Activated CD4-positive, alpha-beta T cell treated with anti-CD3 and anti-CD28 coated beads, Interleukin-2, Interleukin-6, amounts not matched to agents 100 ng/mL and 50 ng/mL, durations not matched to agents 16 hours and 8 hours (primary cell): ENCODE measurements around the gene ABLIM3.

Source experiments
- DNase-seq: peaks from one replicate; pipeline ENCODE4 v3.0.0-alpha.2; 2020

ABLIM3 gene

GRCh38 chr5:149221326-149221725 is 80.0 kb downstream of the ABLIM3 start:
- DNase-seq: no peak

DNA sequence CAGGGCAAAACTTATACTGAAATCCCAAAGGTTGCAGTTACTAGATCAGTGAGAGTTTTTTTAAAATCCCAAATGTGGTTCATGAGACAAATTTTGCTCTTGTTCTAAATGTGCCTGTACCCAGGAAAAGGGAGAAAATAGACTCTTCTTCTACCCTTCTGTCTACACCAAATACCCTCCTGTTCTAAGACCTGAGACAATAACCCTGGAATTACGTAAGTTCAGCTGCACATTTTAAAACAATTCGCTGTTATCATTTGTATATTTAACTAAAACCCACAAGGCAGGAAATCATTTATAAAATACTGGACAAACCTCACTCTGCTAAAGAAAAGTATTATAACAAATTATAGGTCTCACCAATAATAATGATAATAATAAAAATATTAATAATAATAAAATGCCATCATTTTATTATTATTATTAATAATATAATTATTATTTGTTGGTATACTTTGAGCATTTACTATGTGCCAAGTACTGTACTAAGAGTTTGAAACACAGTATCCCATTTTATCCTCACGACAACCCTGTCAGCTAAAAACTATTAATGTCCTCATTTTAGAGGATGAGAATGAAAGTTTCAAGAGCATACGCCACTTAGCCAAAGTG is 80.5 kb downstream of the ABLIM3 start:
- no peak for DNase-seq

DNA sequence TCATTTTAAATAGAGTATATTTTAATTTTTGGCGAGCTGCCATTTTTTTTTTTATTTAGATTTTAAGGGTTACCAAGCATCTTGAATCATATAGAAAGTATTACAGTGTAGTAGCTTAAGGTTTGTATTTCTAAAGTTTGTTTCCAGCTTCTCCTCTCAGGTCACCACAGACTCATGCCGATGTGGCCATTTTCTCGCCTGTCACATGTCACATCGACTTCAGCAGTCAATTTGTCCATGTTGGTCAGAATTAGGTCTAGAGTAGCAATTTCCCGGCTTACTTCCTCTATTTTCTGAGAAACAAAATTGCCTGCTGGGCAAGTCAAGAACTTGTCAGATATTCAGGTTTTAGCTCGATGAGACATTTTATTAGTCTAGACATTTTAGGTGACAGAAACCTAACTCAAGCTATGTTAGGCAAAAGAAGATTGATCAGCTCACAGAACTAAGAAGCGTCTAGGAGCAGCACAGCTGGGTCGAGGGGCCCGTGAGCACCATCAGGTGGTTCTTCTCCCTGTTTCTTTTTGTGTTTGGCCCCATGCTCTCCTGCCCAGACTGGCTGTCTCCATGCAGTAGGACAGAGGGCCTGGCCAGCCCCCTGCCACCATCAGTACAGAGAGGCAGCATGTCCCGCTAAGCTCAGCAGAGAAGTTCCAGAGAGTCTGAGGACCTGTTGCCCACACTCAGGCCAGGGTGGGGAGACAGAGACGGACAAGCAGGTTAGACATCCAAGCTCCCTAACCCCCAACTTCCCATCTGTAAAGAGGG is 82.0 kb downstream of the ABLIM3 start:
- no peak for DNase-seq

DNA sequence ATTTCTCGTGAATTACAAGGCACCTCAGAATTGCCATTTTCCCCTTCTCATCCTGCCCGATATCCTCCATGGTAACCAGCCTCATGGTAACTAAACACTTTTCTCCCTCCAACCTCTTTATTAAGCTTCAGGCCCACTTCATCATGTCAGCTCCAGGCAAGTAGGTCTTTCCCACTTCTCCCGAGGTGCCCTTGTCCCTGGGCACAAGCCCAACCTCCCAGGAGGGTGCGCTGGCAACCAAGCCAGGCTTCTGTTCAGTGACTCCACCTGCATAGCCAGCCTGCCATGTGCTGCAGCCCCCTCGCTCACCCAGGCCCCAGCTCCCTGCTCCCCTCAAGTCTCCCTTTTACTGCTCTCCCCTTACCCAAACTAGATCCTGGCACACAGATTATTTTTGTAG is 83.0 kb downstream of the ABLIM3 start:
- DNase-seq: no peak

DNA sequence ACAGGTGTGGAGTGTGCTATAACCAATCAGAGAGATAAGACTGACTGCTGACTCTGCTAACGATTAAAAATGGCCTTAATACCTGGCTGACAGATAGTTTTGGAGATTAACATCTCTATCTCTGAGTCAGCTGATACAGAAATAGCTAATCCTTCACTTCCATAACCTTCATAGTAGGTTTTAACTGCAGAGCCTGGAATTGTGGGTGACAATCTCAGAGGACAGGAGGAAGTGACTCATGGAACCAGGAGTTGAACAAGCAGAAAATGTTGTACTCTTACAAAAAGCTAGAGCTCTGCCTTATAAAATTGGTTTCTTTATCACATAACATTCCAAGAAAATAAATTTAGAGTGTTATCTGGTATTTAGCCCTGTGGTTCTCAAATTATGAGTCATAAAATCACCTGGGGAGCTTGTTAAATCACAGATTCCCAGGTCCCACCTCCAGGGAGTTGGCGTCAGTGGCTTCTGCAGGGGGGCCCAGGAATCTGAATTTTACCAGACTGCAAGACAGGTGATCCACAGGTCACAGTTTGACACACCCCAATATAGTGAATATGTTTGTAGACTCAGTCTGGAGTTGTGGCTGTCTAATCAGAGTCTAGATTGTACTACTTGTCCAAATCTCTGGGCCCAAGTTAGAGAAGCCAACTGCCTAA is 86.0 kb downstream of the ABLIM3 start:
- peak; percentile 39 for DNase-seq

DNA sequence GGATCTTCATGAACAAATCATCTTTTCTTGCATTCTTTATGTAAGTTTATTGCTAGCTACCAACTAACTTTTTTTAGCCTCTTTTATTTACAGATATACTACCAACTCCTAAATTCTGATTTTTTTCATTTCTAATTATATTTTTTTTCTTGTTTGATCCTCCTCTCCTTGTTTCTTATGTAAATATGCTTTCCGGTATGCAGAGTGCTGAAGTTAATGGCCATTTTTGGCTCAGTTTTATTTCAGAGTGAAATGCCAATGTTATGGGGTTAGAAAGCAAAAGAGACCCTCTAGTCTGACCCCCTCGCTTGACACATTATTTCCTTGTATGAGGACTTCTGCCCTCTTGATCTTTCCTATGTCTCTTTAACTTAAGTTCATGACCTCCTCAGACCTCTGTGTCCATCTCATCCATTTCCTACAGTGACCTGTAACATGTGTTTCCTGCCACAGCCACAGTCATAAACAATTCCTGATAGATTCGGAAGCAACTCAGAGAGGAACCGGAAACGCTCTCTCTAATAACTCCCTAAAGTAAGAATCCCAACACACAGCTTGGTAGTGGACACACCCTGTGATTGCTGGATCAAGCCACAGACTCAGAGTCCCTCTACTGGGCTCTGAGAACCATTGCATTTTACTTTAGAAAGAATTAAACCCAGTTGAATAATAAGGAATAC is 87.5 kb downstream of the ABLIM3 start:
- no peak for DNase-seq

DNA sequence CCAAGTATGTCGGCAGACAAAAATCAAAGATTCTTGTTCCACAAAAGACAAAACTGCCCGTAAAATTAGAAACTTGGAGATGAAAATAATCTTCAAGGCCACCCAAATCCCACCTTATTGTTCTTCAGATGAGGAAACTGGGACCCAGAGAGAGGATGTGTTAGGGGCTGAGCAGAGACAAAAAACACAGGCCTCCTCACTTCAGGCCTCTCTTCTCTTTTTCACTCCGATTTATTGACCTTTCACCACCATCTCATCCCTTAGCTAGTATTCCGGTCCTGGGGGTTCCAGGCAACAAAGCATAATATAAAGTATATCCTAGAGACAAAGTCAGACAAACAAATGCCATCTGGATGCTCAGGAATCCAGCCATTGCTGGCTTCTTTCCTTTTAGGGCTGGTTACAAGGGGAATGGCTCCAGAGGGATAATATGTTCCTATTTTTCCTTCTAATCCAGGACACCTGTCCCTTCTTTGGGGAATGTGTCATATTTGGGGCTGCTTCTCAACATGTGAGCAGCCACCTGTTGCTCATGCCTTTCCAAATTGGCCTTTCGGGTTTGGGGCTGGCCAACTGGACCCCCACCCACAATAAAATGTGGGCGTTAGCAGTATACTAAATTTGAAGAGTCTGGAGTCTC is 88.1 kb downstream of the ABLIM3 start:
- DNase-seq: no peak

DNA sequence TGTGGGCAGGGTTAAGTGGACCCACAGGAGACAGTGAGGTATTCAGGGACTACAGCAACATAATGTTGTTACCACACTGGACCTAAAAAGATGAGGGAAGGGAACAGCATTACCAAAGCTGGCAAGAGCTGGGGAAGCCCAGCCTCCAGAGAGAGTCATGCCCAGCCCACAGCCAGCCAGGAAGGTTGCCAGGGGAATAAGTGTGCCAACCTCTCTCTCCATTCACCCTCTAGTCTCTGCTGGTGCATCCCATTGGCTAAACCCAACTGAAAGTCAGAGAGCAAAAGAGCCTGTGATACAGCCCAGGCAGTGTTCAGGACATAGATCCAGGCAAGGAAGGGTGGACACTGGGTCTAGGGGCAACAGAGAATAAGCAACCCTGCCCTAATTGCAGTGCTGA is 94.5 kb downstream of the ABLIM3 start:
- DNase-seq: no peak

- DNase-seq: no peak
Observed at GRCh38 chr5:149237662-149238061, 96.4 kb downstream of the ABLIM3 start.

DNA sequence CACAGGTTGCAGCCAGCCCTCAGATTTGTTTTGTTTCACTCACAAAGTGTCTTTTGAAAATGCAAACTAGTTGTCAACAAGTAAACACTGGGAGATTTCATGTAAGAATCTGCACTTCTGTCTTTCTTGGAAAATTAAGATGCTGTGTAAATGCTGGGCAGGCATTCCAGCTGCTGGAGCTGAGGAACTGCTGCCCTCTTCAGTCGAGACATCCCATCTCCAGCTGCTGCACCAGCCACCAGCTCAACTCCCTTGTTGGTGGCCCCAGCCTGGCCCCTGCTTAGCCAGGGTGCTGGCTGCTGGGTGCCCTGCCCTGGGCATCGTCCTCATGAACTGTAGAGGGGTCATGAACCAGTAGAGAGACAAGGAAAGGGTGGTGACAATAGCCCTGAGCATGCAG is 97.2 kb downstream of the ABLIM3 start:
- no peak for DNase-seq

- no peak for DNase-seq
Observed at GRCh38 chr5:149239917-149240316, 98.6 kb downstream of the ABLIM3 start.

DNA sequence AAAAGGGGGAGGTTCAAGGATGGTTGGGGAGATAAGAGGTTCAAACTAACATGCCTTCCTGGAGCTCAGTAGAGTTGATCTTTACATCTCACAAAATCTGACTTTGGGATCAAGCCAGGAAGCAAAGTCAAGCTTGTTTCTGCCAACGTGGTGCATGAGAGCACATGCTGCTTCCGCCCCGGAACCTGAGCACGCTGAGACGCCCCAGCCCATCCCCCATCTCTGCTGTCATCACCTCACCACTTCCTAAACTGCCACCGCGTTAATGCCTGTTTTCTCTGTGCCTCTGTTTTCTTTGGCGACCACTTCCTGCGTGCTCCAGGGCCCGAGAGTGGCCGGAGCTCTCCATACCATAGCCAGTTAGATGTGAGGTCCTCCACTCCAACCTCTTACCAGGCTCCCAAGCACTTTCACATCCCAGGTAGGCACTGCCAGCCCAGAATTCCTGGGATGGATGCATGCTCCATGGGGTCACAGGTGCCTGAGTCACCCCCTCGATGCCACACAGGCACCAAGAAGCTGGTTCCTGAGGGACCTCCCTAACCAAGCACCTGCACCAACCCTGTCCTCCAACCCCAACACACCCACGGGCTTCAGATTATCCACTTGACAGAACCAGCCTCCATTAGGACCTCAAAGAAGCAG is 99.2 kb downstream of the ABLIM3 start:
- peak; percentile 89 for DNase-seq

GRCh38 chr5:149242339-149242738 is 101.0 kb downstream of the ABLIM3 start:
- no peak for DNase-seq

DNA sequence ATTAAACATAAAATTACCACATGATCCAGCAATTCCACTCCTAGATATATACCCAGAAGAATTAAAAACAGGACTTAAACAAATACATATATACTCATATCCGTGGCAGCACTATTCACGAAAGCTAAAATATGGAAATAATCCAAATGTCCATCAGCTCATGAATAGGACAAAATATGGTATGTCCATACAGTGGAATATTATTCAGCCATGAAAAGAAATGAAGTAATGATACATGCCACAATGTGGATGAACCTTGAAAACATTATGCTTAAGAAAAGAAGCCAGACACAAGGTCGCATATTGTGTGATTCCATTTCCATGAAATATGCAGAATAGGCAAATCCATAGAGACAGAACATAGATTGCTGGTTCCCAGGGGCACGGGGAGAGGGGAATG is 105.6 kb downstream of the ABLIM3 start:
- no peak for DNase-seq

GRCh38 chr5:149247726-149248125 is 106.4 kb downstream of the ABLIM3 start:
- no peak for DNase-seq

DNA sequence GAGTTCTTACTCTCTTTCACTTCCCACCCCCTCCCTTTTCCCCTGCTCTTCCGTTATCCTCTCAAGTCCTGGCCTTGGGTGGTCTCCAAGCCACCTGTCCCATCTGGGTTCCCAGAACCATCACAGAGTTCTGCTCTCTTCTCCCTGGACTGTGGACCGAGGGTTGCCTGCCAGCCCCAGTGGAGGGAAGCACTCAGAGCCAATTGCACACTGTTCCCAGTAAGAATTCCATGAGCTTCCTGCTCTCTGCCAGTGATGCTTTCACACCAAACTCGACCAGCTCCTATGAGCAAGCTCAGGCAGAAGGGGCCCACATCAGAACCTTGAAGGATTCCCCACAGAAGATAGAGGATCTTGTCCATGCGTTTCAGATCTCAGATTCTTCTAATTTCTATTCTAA is 110.3 kb downstream of the ABLIM3 start:
- DNase-seq: no peak

DNA sequence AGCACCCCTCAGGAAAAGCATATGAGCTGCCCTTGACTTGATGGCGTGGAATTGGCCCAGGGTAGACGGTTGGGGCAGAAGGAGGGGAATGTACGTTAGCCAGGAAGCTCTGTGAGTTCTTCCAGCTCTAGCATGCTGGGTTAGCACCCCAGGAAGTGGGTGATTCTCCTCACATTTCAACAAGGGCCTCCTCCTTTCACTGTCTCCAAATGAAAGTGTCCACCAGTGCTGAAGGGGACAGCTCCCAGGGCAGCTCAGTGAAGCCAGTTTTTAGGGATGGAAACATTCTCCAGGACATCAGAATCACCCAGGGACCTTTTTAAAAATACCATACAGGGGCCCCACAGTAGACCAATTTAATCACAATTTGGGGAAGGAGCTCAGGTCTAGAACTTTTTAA is 113.2 kb downstream of the ABLIM3 start:
- DNase-seq: no peak

GRCh38 chr5:149256451-149256850 is 115.2 kb downstream of the ABLIM3 start:
- DNase-seq: no peak

- DNase-seq: no peak
Observed at GRCh38 chr5:149257131-149257530, 115.8 kb downstream of the ABLIM3 start.

DNA sequence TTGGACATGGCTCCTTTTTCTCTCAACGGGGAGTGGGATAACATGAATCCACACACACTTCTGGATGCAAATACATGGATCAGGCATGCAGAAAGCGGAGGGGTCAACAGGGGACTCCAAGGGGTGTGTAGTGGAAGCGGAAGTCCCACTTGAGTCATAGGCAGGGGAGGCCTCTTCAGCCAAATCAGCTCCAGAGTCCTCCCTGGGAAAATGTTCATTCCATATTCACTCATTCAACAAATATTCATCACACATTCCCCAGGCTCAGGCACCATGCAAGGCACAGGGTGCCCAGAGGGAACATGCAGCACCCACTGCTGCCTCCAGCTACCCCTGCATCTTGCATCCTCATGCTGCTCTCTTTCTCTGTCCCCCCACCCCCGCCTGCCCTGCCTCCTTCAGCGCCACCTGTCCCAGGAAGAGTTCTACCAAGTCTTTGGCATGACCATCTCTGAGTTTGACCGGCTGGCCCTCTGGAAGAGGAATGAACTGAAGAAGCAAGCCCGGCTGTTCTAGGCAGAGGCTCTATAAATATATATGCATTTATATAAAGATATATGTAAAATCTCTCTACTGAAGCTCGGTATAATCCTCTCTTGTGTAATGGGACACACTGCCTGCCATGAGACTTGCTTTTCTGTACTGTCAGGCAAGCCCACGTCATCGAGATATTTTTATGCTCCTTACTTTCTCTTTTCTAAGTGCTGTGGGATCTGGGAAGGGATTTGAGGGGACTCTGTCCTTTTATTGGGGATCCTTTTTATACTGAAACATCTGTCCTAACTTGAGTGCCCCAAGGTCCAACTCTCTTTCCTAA is 116.8 kb downstream of the ABLIM3 start:
- DNase-seq: no peak

GRCh38 chr5:149260761-149261160 is 119.5 kb downstream of the ABLIM3 start:
- DNase-seq: no peak

DNA sequence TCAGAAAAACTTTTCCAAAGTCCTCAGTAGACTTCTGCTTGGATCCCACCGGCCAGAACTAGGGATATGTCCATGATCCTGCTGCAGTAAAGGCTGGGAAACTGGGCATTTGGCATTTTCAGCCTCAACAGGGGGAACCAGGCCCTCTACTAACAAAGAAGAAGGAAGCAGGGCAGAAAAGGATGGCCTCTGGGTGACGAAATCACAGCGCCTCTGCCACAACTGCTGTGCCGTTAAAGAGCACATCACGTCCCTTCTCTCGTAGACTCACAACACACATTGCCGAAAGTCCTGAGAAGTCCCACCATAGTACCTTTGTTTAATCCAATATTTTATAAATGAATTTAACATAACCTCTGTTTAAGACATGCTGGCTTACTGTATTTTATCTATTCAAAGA is 120.0 kb downstream of the ABLIM3 start:
- no peak for DNase-seq
